ENCODE data around the gene TMEM63B.
A peak's percentile ranks its signal among the peaks of the same experiment; 100 is the strongest.
"Not testable (repeated sequence)": the region's sequence is repeated elsewhere in the genome, so short reads cannot be mapped to it uniquely, and the experiment has no call there.

Gene TMEM63B

DNA sequence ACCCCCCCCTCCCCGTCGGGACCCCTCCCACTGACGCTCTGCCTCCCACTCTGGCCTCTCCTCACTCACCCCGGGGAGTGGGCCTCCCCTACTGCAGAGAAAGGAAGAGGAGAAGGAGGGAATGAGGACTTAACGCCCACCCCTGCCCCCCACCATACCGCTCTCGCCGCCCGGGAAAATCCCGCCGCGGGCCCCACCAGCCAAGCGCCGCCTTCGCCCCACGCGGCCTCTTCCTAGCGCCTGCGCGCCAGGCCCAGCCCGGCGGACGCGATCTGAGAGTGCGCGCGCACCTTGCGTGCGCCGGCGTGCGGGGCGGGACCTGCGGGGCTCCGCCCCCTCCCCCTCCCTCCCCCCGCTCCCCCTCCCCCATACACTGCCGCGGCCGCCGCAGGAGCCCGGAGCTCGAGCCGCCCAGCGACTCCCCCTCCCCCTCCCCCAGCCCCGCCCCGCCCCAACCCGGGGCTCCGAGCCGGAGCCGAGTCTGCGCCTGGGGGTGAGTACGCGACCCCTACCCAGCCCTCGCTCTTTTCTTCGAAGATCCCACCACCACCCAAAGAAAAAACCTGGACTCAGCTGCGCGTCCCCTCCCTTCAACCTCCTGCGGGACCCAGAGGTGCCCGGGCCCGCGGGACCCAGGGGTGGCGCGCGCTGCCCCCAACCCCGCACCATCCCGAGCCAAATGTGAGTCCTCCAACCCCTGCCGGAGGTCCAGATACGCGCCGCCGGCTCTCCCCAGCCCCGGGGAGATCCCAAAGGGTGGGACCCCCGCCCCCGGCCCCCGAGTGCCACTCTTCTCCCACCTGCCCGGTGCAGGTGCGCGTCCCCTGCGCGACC, at the start of gene TMEM63B, which contains the start of gene MRPL14:
Gene TMEM63B (plus strand): TSS at position 369 of the 834 bp plus-strand sequence. CDS start 7,031 bp downstream, outside the sequence.
Gene MRPL14 (minus strand): TSS at position 267 of the 834 bp plus-strand sequence. CDS start 10,841 bp downstream, outside the sequence.
- peak; percentile 78 to 89 for DNase-seq (ENCODE audit: low read depth in 2 of 2)

DNA sequence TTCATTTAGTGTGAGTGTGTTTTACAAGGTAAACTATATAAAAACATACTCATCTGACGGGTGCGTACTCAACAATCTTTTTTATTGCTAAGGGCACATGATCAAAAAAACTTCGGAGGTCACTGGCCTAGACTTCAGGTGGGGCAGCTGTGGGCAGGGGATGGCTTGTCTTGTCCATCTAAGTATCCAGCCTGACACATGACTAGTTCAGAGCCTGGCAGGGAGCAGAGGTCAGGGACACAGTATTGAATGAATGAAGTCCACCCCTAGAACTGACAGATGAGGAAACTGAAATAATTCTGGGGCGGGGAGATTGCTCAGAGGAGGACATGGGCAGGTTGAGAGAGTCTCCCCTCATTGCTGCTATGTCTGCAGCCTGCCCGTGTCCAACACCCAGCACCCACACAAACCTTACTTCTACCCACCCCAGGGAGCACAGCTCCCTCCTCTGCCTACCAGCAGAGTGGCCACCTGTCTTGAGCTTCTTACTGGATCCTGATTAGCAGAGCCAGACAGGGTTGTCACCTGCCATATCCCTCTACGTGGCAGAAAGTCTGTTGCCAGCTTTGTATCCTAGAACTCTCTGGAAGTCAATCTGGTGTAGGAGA, 49.0 kb upstream of the TMEM63B start:
- no peak for DNase-seq (ENCODE audit: low read depth in 2 of 2)

DNA sequence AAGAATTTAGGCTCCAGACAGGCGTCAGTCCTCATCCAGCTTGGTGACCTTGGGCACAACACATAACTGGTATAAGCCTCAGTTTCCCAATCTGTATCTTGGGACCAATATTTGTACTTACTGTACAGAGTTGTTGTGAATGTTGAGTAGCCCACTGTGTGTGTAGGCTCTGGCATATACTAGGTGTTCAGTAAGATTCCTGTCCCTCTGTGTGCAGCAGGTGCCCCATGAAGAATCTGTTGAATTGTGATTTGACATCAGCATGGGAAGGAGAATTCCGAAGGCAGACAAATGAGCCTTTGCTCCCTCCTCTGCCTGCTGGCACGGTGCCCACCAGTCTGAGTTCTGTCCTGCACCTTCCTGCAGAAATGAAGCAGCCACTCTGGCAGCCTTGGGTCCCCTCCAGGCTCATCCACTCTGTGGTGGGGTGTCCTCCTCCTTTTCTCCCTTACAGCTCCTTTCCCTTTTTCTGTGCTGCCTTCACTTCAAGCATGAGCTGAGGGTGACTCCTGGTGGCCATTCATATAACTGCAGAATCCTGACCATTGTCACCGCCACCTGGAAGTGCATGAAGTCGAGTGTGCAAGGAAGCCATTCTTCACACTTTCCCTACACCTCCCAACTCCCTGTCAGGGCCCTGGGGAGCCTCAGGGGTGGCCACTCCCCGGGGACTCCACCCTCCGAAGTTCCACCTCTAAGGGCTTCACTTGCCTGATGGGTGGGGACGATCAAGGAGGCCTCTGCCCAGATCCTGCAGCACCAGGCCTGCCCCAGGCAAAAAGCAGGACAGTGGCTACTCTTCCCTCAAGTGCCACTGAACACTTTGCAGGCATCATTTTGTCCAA, 48.3 kb upstream of the TMEM63B start:
- DNase-seq (ENCODE audit: low read depth in 2 of 2), result peak; percentile 30 to 39

DNA sequence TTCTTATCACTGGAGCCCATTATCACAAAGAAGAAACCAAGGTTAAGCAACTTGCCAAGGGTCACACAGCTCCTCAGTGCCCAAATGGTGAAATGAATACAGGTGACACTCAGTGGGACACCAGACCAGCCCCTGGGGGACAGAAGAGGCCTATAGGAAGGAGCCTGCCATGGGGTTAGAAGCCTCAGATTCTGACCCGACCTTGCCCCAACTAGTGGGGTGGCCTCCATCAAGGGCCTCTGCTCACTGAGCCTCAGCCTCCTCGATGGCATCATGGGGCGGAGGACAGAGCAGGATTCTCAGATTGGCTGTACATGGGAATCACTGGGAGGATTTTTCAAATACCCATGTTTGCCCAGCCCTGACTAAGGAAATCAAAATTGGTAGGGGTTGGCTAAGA, 47.7 kb upstream of the TMEM63B start:
- no peak for DNase-seq (ENCODE audit: low read depth in 2 of 2)

DNA sequence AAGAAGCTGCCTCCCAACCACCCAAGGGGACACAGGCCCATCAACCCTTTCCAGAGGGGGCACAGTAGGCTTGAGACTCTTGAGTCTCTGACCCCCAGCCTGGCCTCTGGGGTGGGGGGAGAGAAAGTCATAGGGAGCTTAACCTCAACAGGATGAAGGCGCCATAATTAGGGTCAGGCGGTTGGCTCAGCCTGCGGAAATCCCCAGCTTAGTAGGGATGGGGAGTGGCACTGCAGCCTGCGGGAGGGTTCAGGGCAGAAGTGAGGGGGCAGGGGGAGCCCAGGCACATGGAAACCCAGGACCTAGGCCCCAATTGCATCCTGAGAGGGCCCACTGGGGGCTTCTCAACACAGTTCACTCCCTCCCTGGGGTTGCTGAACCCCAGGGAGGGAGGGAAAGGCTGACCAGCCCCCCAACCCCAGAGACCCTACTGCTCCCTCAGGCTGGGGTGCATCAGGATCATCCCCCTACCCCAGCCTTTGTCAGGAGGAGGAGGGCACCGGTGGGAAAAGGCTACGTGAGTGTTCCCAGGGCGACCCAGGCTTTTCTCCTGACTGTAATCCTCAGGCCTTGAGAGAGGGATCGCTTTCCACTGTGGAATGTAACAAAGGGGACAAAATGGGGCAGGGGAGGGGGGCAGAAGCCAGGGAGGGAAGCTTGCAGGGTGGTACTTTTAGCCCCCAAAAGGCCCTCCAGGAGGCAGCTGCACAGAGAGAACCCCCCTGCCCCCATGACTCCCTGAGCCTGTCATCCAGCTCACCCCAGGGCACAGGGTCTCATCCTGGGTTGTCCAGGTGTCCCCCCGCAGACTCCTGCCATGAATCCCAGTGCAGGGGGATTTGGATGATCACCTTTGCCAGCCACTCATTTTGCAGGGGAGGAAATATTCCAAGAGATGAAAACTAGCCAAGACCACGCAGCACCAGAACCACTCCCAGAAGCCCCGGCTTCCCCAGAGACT, 46.5 kb upstream of the TMEM63B start:
- DNase-seq (ENCODE audit: low read depth in 2 of 2), result no peak

DNA sequence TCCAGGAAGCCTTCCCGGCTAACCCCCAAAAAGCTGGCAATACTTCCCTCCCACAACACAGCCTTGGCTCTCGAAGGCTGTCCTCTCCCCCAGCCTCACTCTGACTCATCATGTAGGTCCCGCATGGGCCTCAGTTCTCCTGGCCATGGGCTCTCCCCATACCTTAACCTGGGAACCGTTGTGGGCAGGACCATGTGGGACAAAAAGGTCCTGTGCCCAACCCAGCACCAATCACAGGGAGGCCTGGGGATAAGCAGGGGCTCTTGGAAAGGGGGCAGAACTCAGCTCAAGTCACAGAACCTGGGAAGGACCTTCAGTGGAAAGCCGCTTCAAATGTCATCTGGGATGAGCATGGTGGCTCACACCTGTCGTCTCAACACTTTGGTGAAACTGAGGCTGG, 45.6 kb upstream of the TMEM63B start:
- DNase-seq (ENCODE audit: low read depth in 2 of 2), result no peak

DNA sequence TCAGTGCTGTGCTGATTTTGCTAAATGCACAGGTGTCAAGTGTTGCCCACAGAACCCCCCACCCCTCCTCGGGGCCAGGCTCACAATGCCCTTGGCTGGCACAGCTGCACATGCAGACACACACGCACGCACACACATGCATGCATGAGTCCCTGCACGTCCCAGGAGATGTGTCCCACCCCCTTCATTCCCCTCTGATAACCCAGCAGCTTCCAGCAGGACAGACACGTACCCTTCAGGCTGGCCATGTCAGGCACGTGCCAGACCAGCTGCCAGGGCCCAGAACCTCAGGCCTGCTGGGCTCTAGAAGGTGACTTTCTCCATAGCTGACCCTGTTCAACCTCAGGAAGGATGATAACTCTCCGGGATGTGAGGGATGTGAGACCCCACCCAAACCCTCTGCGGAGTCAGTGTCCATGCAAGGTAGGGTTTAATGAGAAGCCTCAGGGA, 44.5 kb upstream of the TMEM63B start:
- DNase-seq (ENCODE audit: low read depth in 2 of 2), result no peak

DNA sequence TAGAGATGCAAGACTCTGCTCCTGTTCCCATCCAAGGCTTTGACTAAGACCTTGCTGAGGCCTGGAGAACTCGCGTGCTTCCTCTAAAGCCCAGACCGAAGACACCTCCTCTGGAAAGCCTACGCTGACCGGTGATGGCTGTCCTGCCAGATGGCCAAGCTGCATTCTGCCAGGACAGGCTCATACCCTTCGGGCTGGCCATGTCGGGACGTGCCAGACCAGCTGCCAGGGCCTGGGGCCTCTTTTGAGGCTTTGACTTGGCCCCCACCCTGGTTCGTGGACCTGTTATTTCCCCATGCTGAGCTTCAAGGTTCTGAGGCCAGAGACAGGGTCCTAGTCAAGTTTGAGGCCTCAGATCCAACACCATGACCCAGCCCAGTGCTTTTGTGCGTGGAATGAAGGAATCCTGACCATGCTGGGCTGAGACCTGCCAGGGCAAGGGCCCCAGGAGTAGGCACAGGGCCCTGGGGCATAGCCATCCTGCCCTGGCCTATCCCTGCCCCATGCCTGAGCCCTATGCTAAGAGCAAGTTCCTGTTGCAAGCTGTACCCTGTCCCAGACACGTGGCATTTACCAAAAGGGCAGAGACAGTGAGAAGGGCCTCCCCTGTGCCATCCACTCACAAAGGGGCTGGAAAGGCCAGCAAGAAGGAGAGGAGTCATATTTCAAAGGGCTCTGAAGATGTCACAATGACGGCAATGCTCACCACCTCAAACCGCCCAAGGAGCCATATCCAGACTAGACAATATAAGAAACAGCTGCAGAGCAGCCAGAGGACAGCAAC, 42.9 kb upstream of the TMEM63B start:
- no peak for DNase-seq (ENCODE audit: low read depth in 2 of 2)

DNA sequence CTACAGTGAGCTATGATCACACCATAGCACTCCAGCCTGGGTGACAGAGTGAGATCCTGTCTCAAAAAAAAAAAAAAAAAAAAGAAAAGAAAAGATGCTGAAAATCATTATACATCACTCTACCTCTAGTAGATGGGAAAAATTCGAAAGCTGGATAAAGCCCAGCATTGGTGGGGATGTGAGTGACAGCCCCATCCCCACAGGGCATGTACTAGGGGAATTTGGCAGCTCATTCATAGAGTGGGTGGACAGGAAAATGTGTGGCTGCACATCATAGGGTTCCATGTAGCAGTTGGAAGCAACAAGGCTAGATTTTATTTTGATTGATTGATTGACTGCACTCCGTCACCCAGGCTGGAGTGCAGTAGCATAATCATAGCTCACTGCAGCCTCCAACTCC, 42.1 kb upstream of the TMEM63B start:
- no peak for DNase-seq (ENCODE audit: low read depth in 2 of 2)

DNA sequence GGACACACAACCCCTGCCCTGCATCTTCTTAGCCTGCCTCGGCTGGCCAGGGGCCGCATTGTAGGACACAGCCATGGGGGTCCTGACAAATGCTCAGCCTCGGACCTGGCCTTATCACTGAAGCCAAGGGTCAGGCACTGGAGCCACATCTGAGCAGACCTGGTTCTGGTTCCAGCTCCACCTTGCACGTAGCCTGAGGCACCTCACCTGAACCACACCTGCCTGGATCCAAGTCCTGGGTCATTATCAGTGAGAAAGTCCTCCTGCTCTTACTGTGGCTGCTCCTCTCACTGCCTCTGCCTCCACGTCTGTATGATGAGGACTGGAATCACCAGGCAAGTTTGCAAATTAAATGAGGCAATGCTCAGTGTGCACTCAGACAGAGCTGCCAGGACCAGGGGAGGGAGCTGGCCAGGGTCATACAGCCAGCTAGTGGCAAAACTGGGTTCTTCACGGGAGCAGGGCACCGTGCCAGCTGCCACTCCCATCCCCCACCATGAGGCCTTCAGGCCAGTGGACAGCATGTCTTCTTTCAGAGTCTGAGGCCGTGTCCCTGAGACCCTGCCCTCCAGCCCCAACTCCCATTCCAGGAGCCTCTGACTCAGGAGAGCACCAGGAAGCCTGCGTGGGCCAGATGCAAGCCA, 40.3 kb upstream of the TMEM63B start:
- no peak for DNase-seq (ENCODE audit: low read depth in 2 of 2)

DNA sequence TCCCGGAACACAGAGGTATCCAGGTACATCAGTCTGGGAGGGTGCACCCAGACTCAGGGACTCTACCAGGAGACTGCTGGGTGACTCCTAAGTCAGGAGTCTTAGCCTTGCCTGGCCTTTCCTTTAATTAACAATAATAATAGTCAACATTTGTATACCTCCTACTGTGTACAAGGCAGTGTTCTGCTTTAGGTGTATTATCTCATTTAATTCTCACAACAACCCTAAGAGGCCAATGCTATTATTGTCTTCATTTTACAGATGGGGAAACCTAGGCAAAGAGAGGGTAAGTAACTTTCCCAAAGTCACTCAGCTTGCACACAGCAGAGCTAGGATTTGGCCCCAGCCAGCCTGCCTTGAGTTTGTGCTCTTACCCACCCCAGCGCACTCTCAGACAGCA, 39.7 kb upstream of the TMEM63B start:
- no peak for DNase-seq (ENCODE audit: low read depth in 2 of 2)

DNA sequence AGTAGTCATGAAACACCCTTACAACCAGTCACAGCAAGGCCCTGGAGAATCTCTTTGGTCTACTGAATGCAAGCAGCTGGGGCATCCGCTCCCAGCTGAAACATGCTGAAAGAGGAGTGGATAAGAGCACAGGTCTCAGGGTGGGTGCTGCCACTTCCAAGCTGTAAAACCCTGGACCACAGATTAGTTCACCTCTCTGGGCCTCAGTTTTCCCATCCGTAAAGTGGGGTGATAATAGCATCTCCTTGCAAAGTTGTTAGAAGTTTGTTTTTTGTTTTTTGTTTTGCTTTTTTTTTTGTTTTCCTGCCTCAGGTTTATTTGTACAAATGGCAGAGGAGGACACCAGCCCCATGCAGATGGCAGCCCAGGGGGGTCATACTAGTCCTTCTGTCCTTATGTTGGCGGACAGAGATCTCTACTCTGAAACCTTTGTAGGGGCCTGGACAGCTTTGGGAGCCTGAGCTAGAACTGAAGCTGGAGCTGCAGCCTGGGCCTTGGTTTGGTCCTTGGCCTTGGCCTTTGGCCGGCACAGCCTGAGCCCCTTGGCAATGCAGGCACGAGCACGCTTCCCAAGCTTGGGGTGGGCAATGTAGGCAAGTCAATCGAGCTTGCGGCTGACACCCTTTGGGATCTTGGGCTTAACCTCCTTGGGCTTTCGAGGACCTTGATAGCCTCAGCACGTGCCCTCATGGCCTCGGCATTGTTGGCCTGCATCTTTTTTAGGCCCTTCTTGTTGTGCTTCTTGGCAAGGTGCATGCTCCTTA, 38.3 kb upstream of the TMEM63B start:
- DNase-seq (ENCODE audit: low read depth in 2 of 2), result no peak

DNA sequence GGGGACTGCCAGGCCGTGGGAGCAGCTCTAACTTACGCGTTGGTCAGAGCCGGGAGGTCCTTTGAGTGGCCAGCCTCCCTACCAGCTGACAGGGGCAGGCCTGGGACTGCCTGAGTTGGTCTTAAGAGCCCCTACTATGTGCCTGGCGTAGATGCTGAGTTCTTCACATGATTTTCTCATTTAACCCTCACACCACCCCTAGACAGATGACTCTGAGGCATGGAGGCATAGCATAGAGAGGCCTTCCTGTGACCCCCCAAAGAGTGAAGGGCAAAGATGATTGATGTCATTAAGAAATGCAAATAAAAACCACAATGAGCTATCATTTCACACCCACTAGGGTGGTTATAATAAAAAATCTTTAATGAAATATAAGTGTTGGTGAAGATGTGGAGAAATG, 36.9 kb upstream of the TMEM63B start:
- no peak for DNase-seq (ENCODE audit: low read depth in 2 of 2)

DNA sequence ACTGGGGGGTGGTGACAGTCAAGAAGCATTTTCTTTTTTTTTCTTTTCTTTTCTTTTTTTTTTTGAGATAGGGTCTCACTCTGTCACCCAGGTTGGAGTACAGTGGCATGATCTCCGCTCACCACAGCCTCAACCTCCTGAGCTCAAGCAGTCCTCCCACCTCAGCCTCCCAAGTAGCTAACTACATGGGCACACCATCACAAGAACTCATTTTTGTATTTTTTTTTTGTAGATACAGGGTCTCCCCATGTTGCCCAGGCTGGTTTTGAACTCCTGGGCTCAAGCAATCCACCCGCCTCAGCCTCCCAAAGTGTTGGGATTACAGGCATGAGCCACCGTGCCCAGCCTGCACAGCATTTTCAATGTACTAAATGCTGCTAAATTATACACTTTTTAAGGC, 36.0 kb upstream of the TMEM63B start:
- not testable (repeated sequence) for DNase-seq (ENCODE audit: low read depth in 2 of 2)

DNA sequence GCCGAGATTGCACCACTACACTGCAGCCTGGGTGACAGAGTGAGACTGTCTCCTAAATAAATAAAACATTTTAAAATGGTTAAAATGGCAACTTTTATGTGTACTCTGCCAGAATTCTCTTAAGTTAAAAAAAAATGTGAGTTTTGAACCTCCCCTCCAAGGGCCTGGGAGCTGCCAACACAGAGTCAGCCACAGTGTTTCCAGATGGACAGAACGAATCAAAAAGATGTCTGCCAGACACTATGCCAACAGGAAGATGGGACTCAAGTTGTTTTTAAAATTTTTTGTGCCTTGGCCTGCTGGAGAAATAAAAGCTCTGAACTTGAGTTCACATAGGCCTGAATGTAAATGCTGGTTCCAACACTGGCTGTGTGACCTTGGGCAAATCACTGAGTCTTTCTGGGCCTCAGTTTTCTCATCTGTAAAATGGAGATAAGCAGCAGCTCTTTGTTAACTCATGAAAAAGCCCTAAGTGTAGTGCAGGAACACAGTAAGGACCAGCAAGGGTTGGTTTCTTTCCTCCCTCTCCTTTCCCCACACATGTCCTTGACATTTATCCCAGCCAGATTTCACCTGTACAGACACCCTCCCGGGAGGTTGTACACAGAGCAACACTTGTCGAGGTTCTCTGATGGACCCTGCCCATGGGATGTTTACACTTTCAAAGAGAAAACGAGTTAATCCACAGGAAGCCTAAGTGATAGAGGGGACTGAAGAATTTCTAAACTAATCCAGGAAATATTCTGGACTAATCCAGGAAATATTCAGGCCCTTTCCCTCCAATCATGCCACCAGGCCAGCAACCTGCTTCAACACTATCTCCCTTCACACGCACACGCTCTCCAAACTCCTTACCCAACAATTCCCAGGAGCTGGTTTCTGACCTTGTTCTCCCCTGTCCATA, 35.1 kb upstream of the TMEM63B start:
- no peak for DNase-seq (ENCODE audit: low read depth in 2 of 2)

DNA sequence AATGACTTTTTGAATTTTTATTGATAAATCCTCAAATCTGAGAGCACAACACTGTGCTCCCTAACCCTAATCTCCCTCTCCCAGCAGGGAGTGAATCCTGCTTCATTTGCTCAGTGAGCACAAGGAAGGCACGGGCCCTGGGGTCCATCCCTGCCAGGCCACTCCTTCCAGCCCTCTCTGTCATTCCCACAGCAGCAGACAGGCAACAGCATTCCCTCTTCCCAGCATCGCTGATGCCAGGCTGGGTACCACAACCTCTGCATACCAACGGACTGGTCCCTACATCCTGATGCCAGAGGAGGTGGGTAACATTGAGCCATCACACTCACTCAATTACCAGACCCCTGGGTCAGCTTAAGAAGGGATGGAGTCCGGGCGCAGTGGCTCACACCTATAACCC, 34.3 kb upstream of the TMEM63B start:
- no peak for DNase-seq (ENCODE audit: low read depth in 2 of 2)

DNA sequence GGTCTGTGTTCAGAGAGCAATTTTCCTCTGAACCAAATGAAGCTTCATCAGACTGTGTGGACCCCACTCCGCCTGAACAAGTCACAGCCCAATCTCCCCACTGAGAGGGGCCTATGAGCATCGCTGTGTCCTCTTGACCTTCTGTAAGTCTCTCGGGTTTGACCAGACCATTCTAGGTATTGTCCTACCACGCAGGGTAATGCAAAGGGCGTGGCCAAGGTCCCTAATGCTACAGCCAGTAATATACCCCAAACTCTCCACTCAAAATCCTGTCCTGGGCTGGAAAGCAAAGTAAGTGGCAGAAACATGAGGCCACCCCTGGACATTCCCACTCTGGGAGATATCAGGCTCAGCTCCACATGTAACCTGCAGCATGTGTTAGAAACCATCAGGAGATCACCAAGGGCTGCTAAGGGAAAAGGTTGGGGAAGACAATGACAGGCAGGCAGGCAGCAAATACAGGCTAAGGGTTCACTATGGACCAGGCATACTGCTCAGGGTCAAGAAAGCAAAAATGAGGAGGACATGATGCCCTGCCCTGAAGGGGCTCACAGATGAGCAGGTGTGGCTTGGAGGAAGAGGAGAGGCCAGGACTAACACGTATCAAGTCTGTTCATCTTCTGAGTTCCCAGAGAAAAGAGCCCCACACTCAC, 33.5 kb upstream of the TMEM63B start:
- DNase-seq (ENCODE audit: low read depth in 2 of 2), result no peak
